ENCODE results near the gene SPATA2.
"Not testable (repeated sequence)": the region's sequence is repeated elsewhere in the genome, so short reads cannot be mapped to it uniquely, and the experiment has no call there.

The SPATA2 gene

DNA sequence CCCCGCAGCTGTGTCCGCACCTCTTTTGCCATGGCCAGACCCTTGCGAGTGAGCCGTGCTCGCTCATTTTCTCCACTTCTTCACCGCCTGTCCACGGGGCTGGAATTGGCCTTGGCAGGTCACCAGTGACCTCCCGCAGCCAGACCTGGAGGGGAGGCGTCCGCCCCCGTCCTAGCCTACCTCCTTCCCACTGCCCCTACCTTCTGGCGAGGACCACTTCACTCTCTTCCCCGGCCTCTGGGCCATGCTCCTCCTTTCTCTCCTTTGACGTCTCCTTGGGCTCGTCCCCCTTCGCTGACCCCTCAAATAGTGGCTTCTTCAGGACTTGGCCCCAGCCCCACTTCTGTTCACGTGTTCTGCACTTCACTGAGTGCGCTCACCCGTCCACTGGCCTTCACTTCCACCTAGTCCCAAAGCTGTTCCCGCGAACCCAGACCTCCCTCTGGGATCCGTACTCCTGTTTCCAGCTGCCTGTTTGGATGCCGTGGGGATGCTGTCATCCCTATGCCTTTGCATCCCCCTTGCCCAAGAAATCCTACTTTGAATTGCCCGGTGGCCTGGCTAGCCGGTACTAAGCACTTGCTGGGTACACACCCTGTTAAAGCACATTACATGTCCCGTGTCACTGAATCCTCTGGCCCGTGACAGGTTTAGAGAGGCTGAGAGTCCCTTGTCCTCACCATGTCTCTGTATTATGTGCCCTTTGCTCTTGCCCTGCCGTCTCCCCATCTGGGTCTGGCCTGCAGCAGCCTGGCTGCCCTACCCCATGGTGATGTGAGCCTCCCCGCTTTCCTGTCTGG, 33.0 kb downstream of the SPATA2 start:
- DNase-seq: no peak

DNA sequence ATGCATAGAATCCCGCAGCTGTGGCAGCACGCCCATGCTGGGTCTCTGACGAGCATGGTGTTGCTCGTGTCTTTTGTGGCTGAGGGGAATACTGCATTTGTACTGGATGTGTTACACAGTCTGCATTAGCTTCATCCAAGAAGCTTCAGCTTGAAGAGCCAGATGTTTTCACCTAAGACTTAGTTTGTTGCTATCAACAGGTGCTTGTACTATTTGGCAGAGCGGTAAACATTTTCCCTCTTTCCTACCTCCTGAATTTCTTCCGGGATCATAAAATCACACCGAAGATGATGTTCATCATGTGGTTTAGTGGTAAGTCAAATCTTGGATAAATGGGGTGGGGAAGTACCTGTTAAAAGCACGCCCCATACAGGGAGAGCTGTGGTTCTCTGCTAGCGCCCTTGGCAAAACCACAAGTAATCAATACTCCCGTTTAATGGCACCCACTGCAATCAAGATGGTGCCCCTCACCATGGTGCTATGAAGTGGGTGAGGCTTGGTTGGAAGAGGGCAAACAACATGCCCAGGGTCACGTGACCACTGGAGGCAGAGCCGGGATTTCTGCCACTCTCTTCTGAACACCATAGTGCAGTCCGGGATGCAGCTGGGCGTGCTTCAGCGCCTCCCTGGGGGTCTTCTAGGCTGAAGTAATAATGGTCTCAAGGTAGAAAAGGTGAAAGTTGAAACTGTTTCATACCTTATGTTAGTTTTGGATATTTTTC, 34.4 kb downstream of the SPATA2 start:
- DNase-seq: no peak

GRCh38 chr20:49880177-49880576, 35.2 kb downstream of the SPATA2 start:
- no peak for DNase-seq

DNA sequence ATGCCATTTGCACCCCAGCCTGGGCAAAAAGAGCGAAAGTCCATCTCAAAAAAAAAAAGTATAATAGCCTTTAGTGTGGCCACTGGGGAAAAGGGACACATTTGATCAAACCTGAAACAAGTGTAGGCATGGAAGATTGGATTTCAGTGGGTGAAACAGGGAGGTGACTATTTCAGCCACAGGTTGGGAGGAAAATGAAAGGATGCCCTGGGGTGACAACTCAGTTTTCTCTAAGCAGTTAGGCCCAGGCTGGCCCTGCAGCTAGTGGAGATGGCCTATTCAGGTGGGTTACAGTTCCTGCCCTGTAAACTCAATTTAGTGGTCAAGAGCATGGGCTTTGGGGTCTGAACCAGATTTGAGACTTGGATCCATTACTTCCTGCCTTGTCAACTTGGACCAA, 36.4 kb downstream of the SPATA2 start:
- no peak for DNase-seq

GRCh38 chr20:49877386-49877921, 37.9 kb downstream of the SPATA2 start:
- DNase-seq: no peak

DNA sequence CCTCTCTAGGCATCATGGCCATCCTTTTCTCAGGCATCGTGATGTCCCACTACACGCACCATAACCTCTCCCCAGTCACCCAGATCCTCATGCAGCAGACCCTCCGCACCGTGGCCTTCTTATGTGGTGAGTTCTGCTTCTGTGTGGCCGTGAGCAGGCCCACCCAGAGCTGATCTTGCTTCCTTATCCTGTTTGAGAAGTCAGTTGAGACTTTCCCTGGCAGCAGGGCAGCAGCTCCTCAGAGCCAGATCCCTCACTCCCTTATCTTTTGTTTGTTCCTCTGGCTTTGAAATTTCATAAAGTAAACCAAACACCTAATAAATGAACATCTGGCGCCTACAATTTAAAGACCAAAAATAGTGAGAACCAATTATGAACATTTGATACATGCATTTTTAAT, 40.6 kb downstream of the SPATA2 start:
- no peak for DNase-seq

DNA sequence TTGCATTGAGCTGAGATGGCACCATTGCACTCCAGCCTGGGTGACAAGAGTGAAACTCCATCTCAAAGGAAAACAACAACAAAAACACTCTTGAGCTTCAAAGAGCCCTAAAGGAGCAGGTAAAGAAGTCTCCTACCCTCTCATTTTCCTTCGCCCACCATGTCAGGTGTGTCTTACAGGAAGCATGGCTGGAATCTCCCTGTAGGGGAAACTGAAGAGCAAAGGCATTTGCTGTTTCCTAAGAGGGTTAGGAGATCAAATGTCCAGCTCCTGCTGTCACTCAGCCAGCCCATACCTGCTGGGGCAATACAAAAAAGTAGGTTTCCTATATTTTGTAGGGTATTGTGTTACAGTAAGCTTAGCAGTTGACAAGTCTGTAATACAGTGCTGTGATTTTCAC, 43.3 kb downstream of the SPATA2 start:
- DNase-seq: no peak

- no peak for DNase-seq
Observed at GRCh38 chr20:49871391-49871948, 43.9 kb downstream of the SPATA2 start.

DNA sequence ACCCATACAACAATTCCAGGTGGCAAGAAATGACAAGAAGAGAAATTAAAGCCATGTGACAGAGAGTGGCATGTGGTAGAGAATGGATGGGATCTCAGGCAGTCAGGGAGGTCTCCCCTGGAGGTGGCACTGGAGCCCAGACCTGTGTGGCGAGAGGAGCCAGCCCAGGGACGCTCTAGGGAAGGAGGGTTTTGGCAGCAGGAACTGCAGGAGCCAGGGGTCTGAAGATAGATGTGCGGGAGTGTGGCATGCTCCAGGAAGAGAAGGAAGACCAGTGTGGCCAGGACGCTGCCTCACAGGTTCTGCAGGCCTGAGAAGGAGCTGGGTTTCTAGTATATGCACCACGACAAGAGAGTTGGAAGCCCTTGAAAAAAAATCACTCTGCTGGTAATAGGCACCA, 45.1 kb downstream of the SPATA2 start:
- no peak for DNase-seq

- DNase-seq: no peak
Observed at GRCh38 chr20:49868964-49869363, 46.4 kb downstream of the SPATA2 start.

DNA sequence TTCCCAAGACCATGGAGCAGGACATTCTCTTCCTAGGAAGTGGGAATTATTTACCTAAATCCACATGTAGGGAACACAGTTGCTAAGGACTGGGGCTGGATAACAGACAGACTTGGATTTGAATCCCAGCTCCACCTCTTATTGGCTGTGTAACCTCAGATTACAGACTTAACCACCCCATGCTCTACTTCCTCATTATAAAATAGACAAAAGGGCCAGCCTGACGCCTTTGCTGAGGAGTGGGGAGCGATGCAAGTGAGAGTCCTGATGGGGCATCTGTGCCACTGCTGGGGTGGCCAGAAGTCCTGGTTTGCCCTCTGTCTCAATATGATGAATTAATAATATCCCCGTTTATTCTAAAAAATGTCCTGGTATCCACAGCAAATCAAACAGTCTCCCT, 46.8 kb downstream of the SPATA2 start:
- DNase-seq: no peak

DNA sequence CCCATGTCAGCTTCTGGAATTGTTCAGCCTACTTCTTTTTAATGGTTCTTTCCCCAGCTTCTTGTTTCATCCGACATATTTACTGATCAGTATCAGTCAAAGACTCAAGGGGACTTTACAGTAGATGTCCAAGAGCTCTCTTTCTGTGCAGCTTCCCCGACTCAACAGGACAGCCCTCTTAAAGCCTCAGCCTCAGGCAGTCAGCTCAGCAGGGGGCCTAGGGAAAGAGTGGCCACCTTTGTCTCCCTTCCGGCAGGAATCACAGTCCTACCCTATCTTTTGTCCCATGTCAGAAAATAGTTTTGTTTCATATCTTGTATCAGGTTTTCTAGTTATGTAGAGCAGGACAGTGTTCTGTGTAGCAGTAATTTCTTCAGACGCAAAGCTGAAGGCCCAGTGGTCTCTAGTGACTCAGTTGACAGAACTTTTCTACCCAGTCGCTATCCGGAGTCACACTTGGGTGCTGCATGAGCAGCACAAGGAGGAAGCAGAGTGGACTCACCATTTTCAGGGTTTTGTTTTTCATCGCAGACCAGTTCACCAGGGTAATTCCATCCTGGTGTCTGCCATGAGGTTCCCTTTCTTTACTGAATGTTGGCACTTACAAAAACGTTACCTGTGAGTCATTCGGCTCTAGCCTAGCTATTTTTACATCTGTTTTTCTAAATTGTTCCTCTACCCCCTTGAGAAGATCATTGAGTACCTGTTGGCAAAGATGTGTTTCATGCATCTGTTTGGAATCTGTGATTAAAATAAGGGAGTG, 47.7 kb downstream of the SPATA2 start:
- DNase-seq: no peak

DNA sequence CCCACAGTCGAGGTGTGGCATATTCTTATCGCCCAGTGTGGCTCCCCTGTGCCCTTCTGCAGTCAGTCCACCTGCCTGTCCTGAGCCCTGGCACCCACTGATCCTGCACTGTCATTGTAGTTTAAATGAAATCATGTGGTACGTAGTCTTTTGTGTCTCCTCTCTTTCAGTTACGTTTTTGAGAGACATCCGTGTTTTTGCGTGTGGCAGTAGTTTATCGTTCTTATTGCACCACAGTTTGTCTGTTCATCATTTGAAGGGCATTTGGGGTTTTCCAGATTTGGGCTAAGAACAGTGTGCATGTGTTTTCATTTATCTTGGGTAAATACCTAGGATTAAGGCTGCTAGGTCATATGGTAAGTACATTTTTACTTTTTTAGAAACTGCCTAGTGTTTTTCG, 49.3 kb downstream of the SPATA2 start:
- DNase-seq: no peak

GRCh38 chr20:49865559-49865958, 49.8 kb downstream of the SPATA2 start:
- DNase-seq: no peak

DNA sequence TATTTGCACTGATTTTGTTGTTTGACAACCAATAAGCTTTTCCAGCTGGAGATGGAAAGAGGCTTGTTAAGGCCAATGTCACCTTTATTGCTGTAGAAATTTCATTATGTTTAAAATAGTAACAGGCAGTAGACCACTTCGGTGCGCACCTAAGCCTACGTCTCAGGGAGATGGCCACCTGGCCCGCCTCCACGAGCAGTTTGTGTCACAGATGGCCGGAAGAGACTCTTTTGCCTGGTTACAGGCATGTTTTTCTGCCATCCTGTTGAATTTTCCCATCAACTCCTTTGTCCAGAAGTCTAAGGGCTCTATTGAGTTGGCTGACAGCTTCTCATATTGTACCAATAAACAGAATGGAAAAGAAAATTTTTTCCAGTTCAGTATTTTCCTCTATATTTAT, 51.7 kb downstream of the SPATA2 start:
- DNase-seq: no peak

DNA sequence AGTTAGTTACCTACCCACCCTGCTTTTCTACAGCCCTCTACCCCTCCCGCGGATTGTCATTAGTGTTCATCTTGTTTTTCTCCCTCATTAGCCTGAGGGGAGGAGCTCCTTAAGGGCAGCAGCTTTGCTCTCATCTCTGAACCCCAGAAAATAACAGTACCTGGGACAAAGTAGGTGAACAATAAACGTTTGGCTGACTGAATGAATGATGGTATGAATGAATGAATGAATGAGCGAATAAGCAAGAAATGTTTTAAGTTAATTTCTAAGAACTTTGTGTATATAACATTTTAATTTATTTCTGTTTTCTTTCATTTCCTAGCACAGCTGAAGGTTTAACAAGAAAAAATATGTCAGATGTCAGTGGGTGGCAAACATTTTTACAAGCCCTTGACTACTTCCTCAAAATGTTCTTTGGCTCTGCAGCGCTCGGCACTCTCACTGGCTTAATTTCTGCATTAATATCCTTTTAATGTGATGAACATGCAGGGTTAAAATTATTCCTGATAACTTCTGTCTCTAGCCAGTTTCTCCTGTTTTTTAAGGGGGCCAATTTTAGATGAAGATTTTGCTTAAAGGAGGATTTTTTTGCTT, 52.6 kb downstream of the SPATA2 start:
- DNase-seq: no peak

DNA sequence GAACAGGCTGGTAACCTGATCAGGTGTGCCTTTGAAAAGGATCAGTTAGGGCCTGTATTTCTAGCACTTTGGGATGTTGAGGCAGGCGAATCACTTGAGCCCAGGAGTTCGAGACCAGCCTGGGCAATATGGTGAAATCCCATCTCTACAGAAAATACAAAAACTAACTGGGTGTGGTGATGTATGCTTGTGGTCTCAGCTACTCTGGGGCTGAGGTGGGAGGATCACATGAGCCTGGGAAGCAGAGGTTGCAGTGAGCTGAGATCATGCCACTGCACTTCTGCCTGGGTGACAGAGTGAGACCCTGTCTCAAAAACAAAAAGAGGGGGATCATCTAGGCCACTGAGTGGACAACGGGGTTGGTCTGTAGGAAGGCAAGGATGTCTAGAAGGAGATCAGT, 54.1 kb downstream of the SPATA2 start:
- not testable (repeated sequence) for DNase-seq

DNA sequence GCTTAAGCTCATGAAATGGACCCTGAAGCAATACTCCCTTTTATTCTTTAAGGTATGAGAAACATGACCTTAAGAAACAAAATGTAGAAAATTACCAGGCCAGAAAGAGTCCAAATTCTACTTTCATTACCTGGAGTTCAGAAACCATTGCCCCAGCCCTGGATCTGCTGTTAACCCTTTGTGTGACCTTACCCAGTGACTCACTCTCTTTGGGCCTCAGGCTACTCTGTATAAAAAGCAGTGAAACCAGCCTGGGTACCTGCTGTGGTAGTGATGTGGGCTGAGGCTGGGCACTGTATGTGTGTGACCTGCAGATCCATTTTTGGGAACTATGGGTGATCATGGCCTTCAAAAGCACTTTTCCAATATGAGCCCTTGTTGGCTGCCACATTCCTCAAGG, 55.5 kb downstream of the SPATA2 start:
- DNase-seq: no peak

GRCh38 chr20:49859011-49859410, 56.3 kb downstream of the SPATA2 start:
- no peak for DNase-seq

- no peak for DNase-seq
Observed at GRCh38 chr20:49858076-49858585, 57.2 kb downstream of the SPATA2 start.

- no peak for DNase-seq
Observed at GRCh38 chr20:49856904-49857303, 58.4 kb downstream of the SPATA2 start.

- no peak for DNase-seq
Observed at GRCh38 chr20:49854190-49854875, 61.0 kb downstream of the SPATA2 start.
